ENCODE results near the gene AGBL1. TPM values are rescaled to one million over a fixed set of nuclear protein-coding genes. Genes with fewer than 3 reads are reported as not detected.
"Not testable (repeated sequence)": the region's sequence is repeated elsewhere in the genome, so short reads cannot be mapped to it uniquely, and the experiment has no call there.

Gene AGBL1
- total RNA-seq, 1 experiment from 2014 or later: 0.02 TPM

DNA sequence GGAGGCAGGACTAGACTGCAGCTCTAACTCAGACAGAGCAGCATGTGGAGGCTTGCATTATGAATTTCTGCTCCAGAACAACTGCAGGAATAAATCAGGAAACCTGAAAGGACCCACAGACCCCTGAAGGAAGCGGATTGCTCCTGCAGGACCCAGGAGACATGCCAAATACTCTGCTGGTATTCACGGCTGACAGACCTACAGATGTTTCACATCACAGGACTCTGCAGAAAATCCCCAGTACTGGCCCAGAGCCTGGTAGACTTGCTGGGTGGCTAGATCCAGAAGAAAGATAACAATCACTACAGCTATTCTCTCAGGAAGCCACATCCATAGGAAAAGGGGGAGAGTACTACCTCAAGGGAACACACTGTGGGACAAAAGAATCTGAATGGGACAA lies 942.1 kb downstream of the AGBL1 start:
- DNase-seq (ENCODE audit: extremely low read depth, low read depth): no peak

DNA sequence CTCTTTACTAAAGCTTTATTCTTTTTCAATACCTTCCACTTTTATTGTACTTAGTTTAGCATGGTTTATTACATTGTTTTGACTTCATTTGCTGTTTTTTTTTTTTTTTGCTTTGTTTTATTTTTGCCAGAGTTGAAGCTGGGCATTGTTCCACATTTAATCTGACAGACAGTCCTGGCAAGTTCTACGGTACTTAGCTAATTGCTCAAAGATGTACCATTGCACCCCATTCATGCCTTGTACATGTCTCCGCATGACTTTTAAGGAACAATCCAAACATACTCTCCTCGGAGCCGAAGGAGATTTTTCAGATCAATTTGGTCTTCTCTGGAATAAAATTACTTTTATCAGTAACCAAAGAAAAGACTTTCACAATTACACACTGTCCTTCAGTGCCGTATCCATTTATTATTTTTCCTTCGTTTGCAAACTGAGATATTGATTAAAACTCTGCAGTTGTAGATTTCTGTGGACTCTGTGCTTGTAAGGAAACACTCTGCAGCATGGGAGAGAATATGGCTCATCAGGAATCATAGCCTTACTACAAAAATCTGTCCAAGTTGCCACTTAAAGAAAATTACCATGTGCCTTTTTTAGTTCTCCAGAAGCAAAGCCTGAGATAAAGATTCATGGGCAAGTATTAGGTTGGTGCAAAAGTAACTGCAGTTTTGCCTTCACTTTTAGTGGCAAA lies 952.0 kb downstream of the AGBL1 start:
- DNase-seq (ENCODE audit: extremely low read depth, low read depth): no peak

DNA sequence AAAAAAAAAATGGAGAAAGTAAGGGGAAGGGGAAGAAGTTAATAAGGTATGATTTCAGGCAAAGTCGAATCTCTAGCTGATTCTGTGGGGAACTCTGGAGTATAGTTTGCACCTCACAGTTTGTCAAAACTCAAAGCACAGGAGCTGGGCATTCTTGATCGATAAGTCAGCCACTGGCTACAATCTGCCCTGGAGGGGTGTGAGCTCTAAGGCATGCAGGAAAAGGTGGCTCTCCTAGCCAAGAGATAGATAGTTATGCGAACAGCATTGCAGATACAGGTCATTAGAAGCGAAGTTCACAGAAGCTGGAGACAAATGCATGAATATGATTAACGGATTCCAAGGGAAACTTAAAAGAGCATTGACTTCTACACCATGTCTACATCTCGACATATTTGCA lies 952.6 kb downstream of the AGBL1 start:
- DNase-seq (ENCODE audit: extremely low read depth, low read depth): no peak

DNA sequence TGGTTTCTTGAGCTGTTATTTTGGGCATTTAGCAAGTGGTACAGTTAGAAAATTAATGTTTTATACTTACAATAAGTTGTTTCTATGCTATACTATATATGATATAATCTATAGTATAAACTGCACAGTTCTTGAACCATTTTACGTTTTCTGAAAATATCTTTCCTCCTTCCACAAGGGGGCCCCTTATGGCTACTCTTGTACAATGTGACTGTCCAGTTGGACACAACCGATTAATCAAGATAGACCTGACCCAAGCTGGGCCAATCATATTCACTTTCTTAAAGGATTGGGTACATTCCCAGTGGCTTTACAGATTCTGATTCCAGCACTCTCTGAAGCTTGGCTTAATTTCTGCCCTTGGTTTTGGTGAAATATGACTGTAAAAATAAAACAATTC lies 953.4 kb downstream of the AGBL1 start:
- no peak for DNase-seq (ENCODE audit: extremely low read depth, low read depth)

GRCh38 chr15:87034886-87035285 lies 955.2 kb downstream of the AGBL1 start:
- no peak for DNase-seq (ENCODE audit: extremely low read depth, low read depth)

DNA sequence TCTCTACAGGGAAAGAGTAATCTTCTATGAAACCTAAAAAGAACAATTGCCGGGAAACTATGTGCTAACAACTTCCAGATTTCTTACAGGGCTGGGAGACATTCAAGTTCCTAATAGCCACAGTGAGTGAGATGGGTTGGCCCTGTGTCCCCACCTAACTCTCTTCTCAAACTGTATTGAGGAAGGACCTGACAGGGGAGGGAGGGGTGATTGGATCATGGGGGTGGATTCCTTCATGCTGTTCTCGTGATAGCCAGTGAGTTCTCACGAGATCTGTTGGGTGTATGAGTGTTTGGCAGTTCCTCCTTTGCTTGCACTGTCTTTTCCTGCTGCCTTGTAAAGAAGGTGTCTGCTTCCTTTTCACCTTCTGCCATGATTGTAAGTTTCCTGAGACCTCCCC lies 958.7 kb downstream of the AGBL1 start:
- no peak for DNase-seq (ENCODE audit: extremely low read depth, low read depth)

GRCh38 chr15:87042619-87043018 lies 962.9 kb downstream of the AGBL1 start:
- DNase-seq (ENCODE audit: extremely low read depth, low read depth): not testable (repeated sequence)

GRCh38 chr15:87045746-87046145 lies 966.1 kb downstream of the AGBL1 start:
- no peak for DNase-seq (ENCODE audit: extremely low read depth, low read depth)

DNA sequence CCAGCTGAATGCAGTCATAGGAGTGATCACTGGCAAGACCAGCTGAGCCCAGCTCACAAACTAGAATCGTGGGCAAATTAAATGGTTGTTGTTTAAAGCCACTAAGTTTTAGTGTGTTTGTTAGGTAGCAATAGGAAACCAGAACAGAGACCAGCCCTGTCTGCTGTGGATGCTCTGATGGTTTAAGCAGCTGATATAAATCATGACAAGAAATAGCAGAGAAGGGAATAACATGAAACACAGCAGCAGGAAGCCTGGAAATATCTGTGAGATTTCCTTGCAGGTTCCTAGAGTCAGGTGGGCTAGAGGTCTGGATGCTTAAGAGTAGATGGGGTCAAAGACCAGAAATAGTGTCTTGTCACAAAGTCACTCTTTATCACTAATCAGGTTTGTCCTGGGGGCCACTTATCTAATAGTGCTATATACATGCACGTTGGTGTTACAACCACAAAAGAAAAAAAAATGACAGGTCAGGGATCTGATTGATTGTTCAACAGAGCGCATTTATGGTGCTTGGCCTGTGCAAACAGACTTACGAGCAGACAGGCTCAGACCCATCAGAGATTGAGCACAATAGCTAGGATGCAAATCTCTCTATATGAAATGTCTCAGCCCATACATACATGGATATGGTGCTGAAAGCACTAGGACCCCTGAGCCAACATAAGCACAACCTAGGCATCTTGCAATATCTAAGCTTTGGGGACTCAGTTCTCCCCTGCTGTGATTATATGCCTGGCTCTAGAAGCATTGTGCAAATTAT lies 967.7 kb downstream of the AGBL1 start:
- no peak for DNase-seq (ENCODE audit: extremely low read depth, low read depth)

Small RNA genes within 50 kb of the gene (small RNA-seq; reads per million reads assigned to genes)
- gene RF00284: 0 to 0.06 reads per million in 2 experiments
- 0 reads per million in 2 experiments for gene RNA5SP400

Measured in NCI-H460 (cell line).